Ovary (tissue), 3 donors: Measurements from ENCODE around the gene IGFL3.

Experiments
- POLR2A ChIP-seq: fragments of 450-650 bp; IDR thresholded peaks from one replicate; pipeline ENCODE4 v1.6.1; 2017; ENCODE audit warnings: antibody characterized with exemption, mild to moderate bottlenecking, moderate library complexity
- TF ChIP-seq, protein P1 (sequence below), 3 donors: fragments of 450-650 bp in 2 of 3; fragments of 200-600 bp in 1 of 3; IDR thresholded peaks; one replicate each; pipeline versions ENCODE4 v1.5.1 to v1.8.0; 2016 to 2022; ENCODE audit warnings: antibody characterized with exemption in 3 of 3, mild to moderate bottlenecking in 1 of 3
- donor health status: DM: no; HTN: no; CAD: no.

DNA sequence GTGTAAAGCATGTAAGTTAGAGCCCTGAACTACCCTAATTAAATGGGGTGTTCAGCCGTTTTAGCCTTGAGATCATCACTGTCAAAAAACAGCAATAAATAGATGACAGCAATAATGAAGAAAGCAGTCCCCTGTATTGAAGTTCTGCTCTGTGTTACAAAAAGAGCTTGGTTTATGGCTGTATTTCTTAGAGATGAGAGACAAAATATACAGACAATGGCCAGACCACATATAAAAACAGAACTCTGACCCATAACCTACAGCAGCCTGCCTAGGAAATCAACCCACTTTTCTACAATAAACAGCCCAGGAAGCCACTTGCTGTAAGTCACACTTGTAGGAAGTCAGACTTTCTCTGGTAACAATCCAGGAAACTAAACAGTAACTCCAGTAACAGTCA lies 10.8 kb downstream of the IGFL3 start:
- no peak for TF ChIP-seq POLR2A
- TF ChIP-seq, protein P1, sequence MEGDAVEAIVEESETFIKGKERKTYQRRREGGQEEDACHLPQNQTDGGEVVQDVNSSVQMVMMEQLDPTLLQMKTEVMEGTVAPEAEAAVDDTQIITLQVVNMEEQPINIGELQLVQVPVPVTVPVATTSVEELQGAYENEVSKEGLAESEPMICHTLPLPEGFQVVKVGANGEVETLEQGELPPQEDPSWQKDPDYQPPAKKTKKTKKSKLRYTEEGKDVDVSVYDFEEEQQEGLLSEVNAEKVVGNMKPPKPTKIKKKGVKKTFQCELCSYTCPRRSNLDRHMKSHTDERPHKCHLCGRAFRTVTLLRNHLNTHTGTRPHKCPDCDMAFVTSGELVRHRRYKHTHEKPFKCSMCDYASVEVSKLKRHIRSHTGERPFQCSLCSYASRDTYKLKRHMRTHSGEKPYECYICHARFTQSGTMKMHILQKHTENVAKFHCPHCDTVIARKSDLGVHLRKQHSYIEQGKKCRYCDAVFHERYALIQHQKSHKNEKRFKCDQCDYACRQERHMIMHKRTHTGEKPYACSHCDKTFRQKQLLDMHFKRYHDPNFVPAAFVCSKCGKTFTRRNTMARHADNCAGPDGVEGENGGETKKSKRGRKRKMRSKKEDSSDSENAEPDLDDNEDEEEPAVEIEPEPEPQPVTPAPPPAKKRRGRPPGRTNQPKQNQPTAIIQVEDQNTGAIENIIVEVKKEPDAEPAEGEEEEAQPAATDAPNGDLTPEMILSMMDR (IDR thresholded peaks at IDR 0.05) = no peak
